Stimulated activated CD4-positive, alpha-beta T cell treated with anti-CD3 and anti-CD28 coated beads, Interleukin-12 subunit alpha, Interleukin-12 subunit beta, amount 100 ng/mL, for 48 hours (primary cell): ENCODE data around the gene SYF2.
A peak's percentile ranks its signal among the peaks of the same experiment; 100 is the strongest.
"Not testable (repeated sequence)": the region's sequence is repeated elsewhere in the genome, so short reads cannot be mapped to it uniquely, and the experiment has no call there.

Source experiments
- DNase-seq, 3 donors: peaks; one replicate each; pipeline ENCODE4 v3.0.0-alpha.2; 2020; ENCODE audit warnings: low read depth in 2 of 3, low spot score in 1 of 3

The SYF2 gene

GRCh38 chr1:25232027-25232865, at the start of gene SYF2:
SYF2 (minus strand) TSS chr1:25232502; CDS start chr1:25232467, 35 bp downstream.
- DNase-seq = peak; percentile 75 to 86 (median 84)

DNA sequence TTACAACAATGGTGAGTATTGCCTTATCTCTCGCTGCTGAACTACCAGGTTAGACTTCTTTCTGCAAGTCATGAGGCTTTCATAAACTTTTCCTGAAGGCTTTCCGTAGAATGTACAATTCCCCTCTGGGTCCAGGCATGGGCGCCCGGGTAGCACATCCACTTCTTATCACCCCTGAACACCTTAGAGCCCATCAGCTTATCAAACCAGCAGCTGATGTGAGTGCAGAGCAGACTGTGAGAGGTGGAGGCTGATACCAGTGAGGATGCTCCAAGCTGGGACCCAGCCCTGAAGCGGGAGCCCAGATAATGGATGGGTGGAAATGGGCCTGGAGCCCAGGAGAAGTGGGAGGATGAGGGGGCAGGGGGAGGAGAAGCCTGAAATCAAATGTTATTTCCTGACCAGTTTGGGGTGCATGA, 47.4 kb upstream of the SYF2 start:
- DNase-seq = not testable (repeated sequence)

GRCh38 chr1:25278790-25279189, 46.5 kb upstream of the SYF2 start:
- DNase-seq = not testable (repeated sequence)

- DNase-seq = not testable (repeated sequence)
These were observed 46.1 kb upstream of the SYF2 start for GRCh38 chr1:25278358-25278757.

GRCh38 chr1:25277295-25277694, 45.0 kb upstream of the SYF2 start:
- DNase-seq = not testable (repeated sequence)

- not testable (repeated sequence) for DNase-seq
These were observed 43.3 kb upstream of the SYF2 start for GRCh38 chr1:25275648-25276047.

DNA sequence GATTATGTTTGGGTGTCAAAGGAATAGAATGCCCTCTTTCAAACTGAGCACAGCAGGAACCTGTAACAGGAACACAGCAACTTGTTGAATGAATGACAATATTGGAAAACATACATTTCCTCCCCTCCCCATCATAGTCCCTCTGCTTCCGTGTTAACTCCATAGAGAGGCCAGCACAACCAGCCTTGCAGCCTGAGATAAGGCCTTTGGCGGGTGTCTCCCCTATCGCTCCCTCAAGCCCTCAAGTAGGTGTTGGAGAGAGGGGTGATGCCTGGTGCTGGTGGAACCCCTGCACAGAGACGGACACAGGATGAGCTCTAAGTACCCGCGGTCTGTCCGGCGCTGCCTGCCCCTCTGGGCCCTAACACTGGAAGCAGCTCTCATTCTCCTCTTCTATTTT, 39.9 kb upstream of the SYF2 start, which contains the start of gene RHD:
RHD (plus strand) TSS at position 272 of the 400 bp plus-strand sequence; CDS start at position 311, 39 bp downstream.
- not testable (repeated sequence) for DNase-seq

DNA sequence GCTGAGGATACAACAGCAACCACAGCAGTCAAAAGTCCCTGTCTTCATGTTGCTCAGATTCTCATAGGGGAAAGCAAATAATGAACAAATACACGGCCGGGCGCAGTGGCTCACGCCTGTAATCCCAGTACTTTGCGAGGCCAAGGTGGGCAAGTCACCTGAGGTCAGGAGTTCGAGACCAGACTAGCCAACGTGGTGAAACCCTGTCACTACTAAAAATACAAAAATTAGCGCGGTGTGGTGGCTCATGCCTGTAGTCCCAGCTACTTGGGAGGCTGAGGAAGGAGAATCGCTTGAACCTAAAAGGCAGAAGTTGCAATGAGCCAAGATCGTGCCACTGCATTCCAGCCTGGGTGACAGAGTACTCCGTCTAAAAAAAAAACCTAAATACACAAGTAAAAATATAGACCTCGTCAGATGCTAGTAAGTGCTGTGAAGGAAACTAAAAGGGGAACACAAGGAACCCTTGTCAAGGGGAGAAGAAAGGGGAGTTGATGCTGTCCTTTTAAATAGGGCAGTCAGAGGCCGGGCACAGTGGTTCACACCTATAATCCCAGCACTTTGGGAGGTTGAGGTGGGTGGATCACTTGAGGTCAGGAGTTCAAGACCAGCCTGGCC, 36.0 kb upstream of the SYF2 start:
- DNase-seq = not testable (repeated sequence)

DNA sequence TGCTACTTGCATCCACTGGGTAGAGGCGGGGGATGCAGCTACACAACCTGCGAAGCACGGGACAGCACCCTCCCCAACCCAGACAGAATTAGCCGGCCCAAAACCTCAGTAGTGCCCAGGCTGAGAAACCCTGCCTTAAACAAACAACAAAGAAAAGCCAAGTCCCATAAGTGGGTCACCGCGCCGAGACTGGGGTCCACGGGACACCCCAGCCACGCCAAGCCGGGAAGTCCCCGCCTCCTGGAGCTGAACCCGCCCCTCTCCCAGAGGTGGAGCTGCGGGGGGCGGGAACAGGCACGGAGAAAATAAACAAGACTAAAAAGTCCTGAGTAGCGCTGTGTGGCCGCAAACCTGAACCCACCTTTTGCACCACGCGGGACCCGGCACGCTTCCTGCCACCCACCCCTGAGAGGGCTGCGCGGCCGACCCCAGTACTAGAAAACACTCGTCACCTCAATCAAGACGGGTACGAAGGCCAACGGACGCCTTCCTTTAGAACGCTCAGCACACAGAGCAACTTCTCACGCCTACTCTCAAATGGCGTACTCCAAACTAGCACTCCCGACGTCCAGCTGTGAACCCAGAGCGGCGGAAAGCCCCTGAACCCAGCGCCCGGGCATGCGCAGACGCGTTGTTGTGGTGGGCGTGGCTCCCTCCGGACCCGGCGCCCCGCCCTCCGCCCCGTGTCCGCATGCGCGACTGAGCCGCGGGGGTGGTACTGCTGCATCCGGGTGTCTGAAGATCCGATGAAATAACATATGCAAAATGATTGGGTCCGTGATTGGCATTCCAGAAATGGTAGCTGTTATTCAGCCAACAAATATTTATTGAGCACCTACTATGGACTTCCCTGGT, 35.2 kb upstream of the SYF2 start:
- DNase-seq = peak; percentile 69 to 91 (median 86)

- not testable (repeated sequence) for DNase-seq
These were observed 34.4 kb upstream of the SYF2 start for GRCh38 chr1:25266554-25267287.

- not testable (repeated sequence) for DNase-seq
These were observed 28.0 kb upstream of the SYF2 start for GRCh38 chr1:25260336-25260735.

DNA sequence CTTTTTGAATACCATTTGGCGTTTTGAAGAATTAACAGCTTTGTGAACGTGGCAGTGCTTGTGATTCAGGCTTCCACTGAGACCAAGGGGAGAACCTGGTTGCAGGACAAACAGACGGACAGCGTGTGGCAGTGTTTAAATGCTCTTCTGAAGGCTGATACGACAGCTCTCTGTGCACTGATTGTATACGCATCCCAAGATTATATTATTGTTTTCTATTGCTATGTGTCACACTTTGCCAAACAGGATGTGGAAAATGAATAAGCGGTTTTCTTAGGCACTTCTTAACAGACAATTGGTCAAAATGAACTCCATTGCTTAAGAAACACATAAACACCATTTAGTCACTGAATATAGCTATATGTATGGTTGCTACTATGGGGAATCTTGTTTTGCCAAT, 27.5 kb upstream of the SYF2 start:
- DNase-seq = not testable (repeated sequence)

DNA sequence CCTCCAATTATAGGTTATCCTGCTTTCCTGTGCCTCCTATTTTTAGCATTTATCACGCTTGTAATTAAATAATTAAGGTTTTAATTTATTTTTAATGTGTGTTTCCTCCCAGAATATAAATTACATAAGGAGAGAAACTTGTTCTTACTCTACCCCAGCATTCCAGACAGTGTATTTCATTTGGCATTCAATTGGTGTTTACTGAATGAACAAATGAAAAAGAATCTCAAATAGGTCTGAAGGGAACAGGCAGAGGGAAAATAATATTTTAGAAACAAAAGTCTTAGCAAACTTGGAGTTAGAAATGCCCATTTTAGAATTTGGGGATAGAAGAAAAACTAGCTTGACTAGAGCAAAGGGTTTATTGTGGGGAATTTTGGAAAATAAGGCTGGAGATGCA, 24.9 kb upstream of the SYF2 start:
- DNase-seq = no peak

GRCh38 chr1:25256578-25256965, 24.3 kb upstream of the SYF2 start:
- DNase-seq = no peak

GRCh38 chr1:25255706-25256577, 23.6 kb upstream of the SYF2 start:
- DNase-seq = no peak

DNA sequence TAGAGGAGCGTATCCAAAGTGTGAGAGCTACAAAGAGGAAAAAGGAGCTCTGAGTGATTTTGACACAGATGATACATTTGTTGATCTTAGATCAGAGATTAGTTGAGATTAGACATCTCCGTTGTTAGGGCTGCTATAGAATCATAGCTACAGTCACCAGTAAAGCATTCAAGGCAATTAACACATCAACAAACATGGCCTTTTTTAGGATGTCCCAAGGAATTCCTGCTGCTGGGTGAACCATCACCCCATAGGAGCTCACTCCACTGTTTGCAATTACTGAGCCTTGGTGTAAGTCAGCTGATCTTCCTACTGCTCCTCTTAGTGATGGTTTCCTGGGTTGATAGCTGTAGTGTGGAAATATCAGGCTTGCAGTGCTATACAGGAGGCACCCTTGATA, 21.6 kb upstream of the SYF2 start:
- DNase-seq = no peak

DNA sequence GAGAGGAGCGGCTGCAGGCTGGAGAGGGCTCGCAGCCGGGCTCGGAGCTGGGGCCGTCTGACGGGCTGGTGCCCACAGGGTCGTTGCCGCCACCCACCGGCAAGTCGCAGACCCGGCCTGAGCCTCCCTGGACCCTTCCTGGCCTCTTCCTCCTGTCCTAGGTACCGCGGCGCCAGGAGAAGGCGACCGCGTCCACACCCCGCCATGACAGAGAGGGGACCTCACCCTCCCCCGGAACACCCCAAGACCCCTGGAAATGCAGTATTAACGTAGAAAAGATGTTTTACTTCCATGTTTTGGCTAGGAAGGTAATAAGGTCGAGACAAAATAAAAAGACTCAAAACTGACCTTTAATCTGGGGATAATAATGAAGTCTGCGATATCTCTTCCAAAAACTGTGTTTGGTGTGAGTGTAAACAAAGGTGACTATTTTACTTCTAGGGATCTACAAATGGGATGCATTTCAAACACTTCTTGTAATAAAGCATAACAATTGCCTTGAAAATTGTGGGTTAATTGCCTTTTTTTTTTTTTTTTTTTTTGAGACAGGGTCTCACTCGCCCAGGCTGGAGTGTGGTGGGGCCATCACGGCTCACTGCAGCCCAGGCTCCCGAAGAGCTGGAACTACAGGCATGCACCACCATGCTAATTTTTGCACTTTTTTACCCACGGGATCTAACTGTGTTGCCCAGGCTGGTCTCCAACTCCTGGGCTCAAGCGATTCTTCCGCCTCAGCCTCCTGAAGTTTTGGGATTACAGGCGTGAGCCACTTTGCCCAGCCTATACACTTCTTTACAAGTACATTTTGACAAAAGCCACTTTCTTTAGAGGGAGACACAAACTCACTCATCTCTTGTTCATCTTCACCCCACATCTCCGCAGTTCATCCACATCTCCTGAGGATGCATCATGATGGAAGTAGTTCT, 15.8 kb upstream of the SYF2 start:
- DNase-seq = no peak

DNA sequence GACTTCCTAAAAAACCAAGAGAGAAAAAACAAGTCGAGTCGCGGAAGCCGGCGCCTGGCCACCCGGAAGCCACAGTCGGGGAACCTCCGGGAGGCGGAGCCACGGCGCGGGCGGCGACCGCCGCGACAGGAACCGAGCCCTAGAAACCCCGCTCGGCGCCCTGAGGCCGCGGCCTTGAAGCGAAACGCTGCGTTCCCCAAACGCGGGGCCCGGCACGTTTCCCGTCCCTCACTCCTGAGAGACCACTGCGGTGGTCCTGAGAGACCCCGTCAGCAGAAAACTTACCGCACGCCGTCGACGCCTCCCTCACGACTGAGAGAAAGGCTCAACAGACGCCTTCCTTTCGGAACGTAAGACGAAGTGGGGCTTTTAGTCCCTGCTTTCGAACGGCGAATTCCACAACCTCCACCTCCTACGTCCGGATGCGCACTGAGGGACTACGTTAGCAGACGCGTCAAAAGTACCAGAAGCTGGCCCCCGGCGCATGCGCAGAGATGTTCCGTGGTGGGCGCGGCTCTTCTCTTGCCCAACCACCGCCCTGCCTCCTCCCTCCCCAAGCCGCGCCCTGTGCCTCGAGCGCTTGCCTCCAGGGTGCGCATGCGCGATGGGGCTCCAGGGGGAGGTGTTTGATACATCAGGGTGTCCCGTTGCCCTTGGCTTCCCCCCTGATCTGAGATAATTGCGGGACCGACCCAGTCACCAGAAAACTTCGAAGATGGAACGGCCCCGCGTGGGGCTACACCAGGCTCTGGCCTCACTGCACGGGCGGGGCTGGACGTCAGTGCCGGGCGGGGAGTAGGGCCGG, 14.9 kb upstream of the SYF2 start, which contains the start of gene RSRP1:
RSRP1 (minus strand) TSS at position 431 of the 805 bp plus-strand sequence. CDS start 491 bp downstream, outside the sequence.
- DNase-seq = peak; percentile 98 to 100 (median 98)
